SK-N-SH (cell line): ENCODE data around the gene ZNF627. TPM values are rescaled to one million over a fixed set of nuclear protein-coding genes. Genes with fewer than 3 reads are reported as not detected.

Source experiments
- CTCF ChIA-PET: fragments of 300-600, 350-600 bp; formaldehyde crosslinking; extraction: SDS; loops from one replicate; lab custom pipeline; 2021; lab: Yijun Ruan, JAX
- POLR2A ChIA-PET: fragments of 350-600 bp; sonication (Branson Sonifier 250); formaldehyde crosslinking; extraction: SDS; loops from one replicate; lab custom pipeline; 2020; ENCODE audit warnings: antibody characterized with exemption, inconsistent platforms; lab: Yijun Ruan, JAX
- DNase-seq: peaks from one replicate; pipeline ENCODE4 v3.0.0; 2012
- H2AFZ ChIP-seq: fragments of 200-600 bp; sonication (generic); 2 replicates; pipeline ENCODE4 v1.8.1; 2016; ENCODE audit warnings: antibody characterized with exemption, mild to moderate bottlenecking, low read depth
- H3F3A ChIP-seq: fragments of 200-600 bp; sonication (generic); replicated peaks from 2 replicates; pipeline ENCODE3; 2016; ENCODE audit warnings: antibody characterized with exemption, mild to moderate bottlenecking; ENCODE audit not compliant: insufficient read depth
- H3K27ac ChIP-seq, 2 experiments: fragments of 200-500 bp in 1 of 2; fragments of 200-600 bp in 1 of 2; sonication (Bioruptor generic) in 1 of 2; sonication (generic), shearing (Covaris generic) in 1 of 2; 2 replicates each; pipeline versions ENCODE4 v1.5.1 to v1.6.1; 2014 to 2016; ENCODE audit warnings: low read depth in 2 of 2, inconsistent platforms in 1 of 2, low read length in 1 of 2, mild to moderate bottlenecking in 1 of 2, mixed read lengths in 1 of 2
- H3K27me3 ChIP-seq: fragments of 200-600 bp; sonication (generic), shearing (Covaris generic); 2 replicates; pipeline ENCODE4 v1.6.1; 2016; ENCODE audit warnings: mixed run types; ENCODE audit not compliant: insufficient read depth
- H3K36me3 ChIP-seq, 2 experiments: fragments of 200-500 bp in 1 of 2; fragments of 200-600 bp in 1 of 2; sonication (Bioruptor generic) in 1 of 2; sonication (generic) in 1 of 2; replicated peaks in 1 of 2; 2 replicates each; pipeline versions ENCODE3 to v1.5.1; 2014 to 2016; ENCODE audit warnings: low read length in 1 of 2, mild to moderate bottlenecking in 1 of 2; ENCODE audit not compliant: insufficient read depth in 2 of 2, control insufficient read depth in 1 of 2
- H3K4me1 ChIP-seq, 2 experiments: fragments of 200-500 bp in 1 of 2; fragments of 200-600 bp in 1 of 2; sonication (Bioruptor generic) in 1 of 2; sonication (generic), shearing (Covaris generic) in 1 of 2; 2 replicates each; pipeline versions ENCODE4 v1.5.1 to v1.6.1; 2014 to 2016; ENCODE audit warnings: low read depth in 1 of 2, low read length in 1 of 2, mixed run types in 1 of 2; ENCODE audit not compliant: insufficient read depth in 2 of 2, control insufficient read depth in 1 of 2
- H3K4me2 ChIP-seq: fragments of 200-600 bp; sonication (generic), shearing (Covaris generic); 2 replicates; pipeline ENCODE4 v1.6.1; 2017; ENCODE audit warnings: mixed run types
- H3K4me3 ChIP-seq, 2 experiments: fragments of 200-500 bp in 1 of 2; fragments of 200-600 bp in 1 of 2; sonication (Bioruptor generic) in 1 of 2; sonication (generic), shearing (Covaris generic) in 1 of 2; 2 replicates each; pipeline versions ENCODE4 v1.5.1 to v1.8.1; 2014 to 2016; ENCODE audit warnings: low read depth in 2 of 2, inconsistent platforms in 1 of 2, low read length in 1 of 2, mild to moderate bottlenecking in 1 of 2, mixed read lengths in 1 of 2, moderate library complexity in 1 of 2
- H3K79me2 ChIP-seq: fragments of 200-600 bp; sonication (generic); 2 replicates; pipeline ENCODE4 v1.8.1; 2017; ENCODE audit warnings: mild to moderate bottlenecking; ENCODE audit not compliant: insufficient read depth
- H3K9ac ChIP-seq: fragments of 200-600 bp; sonication (generic); 2 replicates; pipeline ENCODE4 v1.6.1; 2017; ENCODE audit warnings: mixed run types
- H3K9me2 ChIP-seq: fragments of 200-600 bp; sonication (generic); 2 replicates; pipeline ENCODE4 v1.6.1; 2017; ENCODE audit warnings: mixed run types
- H3K9me3 ChIP-seq: fragments of 200-600 bp; sonication (generic); 2 replicates; pipeline ENCODE4 v1.6.1; 2017; ENCODE audit warnings: mixed run types, mild to moderate bottlenecking, moderate library complexity
- H4K20me1 ChIP-seq: fragments of 200-600 bp; sonication (generic); 2 replicates; pipeline ENCODE4 v1.6.1; 2017; ENCODE audit warnings: mild to moderate bottlenecking, mixed run types; ENCODE audit not compliant: insufficient read depth
- CHD2 ChIP-seq: fragments of 150-350 bp; IDR thresholded peaks from 2 replicates; pipeline ENCODE4 v1.6.1; 2018; ENCODE audit warnings: low read length; ENCODE audit not compliant: partially characterized antibody
- CTCF ChIP-seq: fragments of 200-600 bp; sonication (generic); IDR thresholded peaks from 2 replicates; pipeline ENCODE4 v1.6.1; 2017; ENCODE audit warnings: antibody characterized with exemption, mild to moderate bottlenecking, moderate library complexity
- ELF1 ChIP-seq: IDR thresholded peaks from 2 replicates; pipeline ENCODE4 v1.4.0; 2012
- EP300 ChIP-seq, 2 experiments: IDR thresholded peaks; 2 replicates each; pipeline versions ENCODE4 v1.4.0 to v1.6.1; 2012; ENCODE audit warnings: borderline replicate concordance in 1 of 2, low read depth in 1 of 2, low read length in 1 of 2
- EZH2phosphoT487 ChIP-seq: fragments of 200-600 bp; sonication (generic); IDR thresholded peaks from 2 replicates; pipeline ENCODE4 v1.6.1; 2017; ENCODE audit warnings: low read depth, mixed run types, mild to moderate bottlenecking, antibody characterized with exemption, moderate library complexity, borderline replicate concordance
- FOSL2 ChIP-seq: IDR thresholded peaks from 2 replicates; pipeline ENCODE4 v1.4.0; 2012; ENCODE audit warnings: low read depth, mild to moderate bottlenecking, moderate library complexity, borderline replicate concordance
- FOXJ3 ChIP-seq: sonication (generic); formaldehyde crosslinking; IDR thresholded peaks from 2 replicates; pipeline ENCODE4 v1.5.1; 2020; ENCODE audit warnings: mild to moderate bottlenecking, missing genetic modification reagents
- FOXM1 ChIP-seq: IDR thresholded peaks from 2 replicates; pipeline ENCODE4 v1.4.0; 2012; ENCODE audit warnings: low read depth, mild to moderate bottlenecking
- GABPA ChIP-seq: IDR thresholded peaks from 2 replicates; pipeline ENCODE4 v1.4.0; 2012; ENCODE audit warnings: low read depth, mild to moderate bottlenecking
- GATA2 ChIP-seq: sonication (generic); formaldehyde crosslinking; IDR thresholded peaks from 2 replicates; pipeline ENCODE4 v1.5.0; 2020; ENCODE audit warnings: mild to moderate bottlenecking, missing genetic modification reagents
- MAX ChIP-seq: IDR thresholded peaks from 2 replicates; pipeline ENCODE4 v1.4.0; 2012; ENCODE audit warnings: low read depth
- MEF2A ChIP-seq: IDR thresholded peaks from 2 replicates; pipeline ENCODE4 v1.4.0; 2012; ENCODE audit warnings: low read depth, borderline replicate concordance
- MXI1 ChIP-seq: IDR thresholded peaks from 2 replicates; pipeline ENCODE4 v1.6.1; 2012; ENCODE audit warnings: mild to moderate bottlenecking, low read depth, low read length, improper control_type of control experiment
- PBX3 ChIP-seq: IDR thresholded peaks from 2 replicates; pipeline ENCODE4; 2012
- POLR2AphosphoS5 ChIP-seq: IDR thresholded peaks from 2 replicates; pipeline ENCODE4 v1.6.1; 2012; ENCODE audit warnings: low read depth, low read length
- RCOR1 ChIP-seq: fragments of 150-350 bp; IDR thresholded peaks from 2 replicates; pipeline ENCODE4 v1.6.1; 2017; ENCODE audit warnings: antibody characterized with exemption, low read length
- RFX5 ChIP-seq: IDR thresholded peaks from 2 replicates; pipeline ENCODE4 v1.6.1; 2012; ENCODE audit warnings: mild to moderate bottlenecking, improper control_type of control experiment, low read length
- SMC3 ChIP-seq: IDR thresholded peaks from 2 replicates; pipeline ENCODE4 v1.6.1; 2012; ENCODE audit warnings: low read depth, low read length, improper control_type of control experiment
- TAF1 ChIP-seq: IDR thresholded peaks from 2 replicates; pipeline ENCODE4 v1.6.1; 2012; ENCODE audit warnings: low read depth, mild to moderate bottlenecking, low read length, moderate library complexity, borderline replicate concordance
- TEAD4 ChIP-seq: IDR thresholded peaks from 2 replicates; pipeline ENCODE4 v1.4.0; 2012; ENCODE audit warnings: mild to moderate bottlenecking, borderline replicate concordance; ENCODE audit not compliant: insufficient read depth
- USF2 ChIP-seq: fragments of 150-350 bp; IDR thresholded peaks from 2 replicates; pipeline ENCODE4 v1.6.1; 2017; ENCODE audit warnings: antibody characterized with exemption, low read length, low read depth, borderline replicate concordance
- YY1 ChIP-seq: IDR thresholded peaks from 2 replicates; pipeline ENCODE4 v1.4.0; 2012; ENCODE audit warnings: low read depth, mild to moderate bottlenecking
- WGBS: methylation state at CpG from one replicate; pipeline ENCODE4 v1.1.6; 2017; ENCODE audit warnings: low lambda C conversion rate; 5-methylcytosine and 5-hydroxymethylcytosine counted together
- polyA plus RNA-seq, 3 experiments: library from polyadenylated mRNA; depleted of rRNA; stranded (reverse); fragments of >200 nt; gene quantifications; 2 replicates each; pipeline ENCODE4 v1.2.3, GENCODE V29; 2012

The ZNF627 gene
- polyA plus RNA-seq, 1 of the 3 experiments (the other 2 are of a cell fraction): 5.8 TPM

GRCh38 chr19:11662278-11662677 is 65.0 kb downstream of the ZNF627 start:
- H3F3A ChIP-seq: no peaks in the 10 kb centered on the region
- TF ChIP-seq TAF1 (no peak), TEAD4 (no peak), CHD2 (no peak), CTCF (no peak), MEF2A (no peak), MAX (no peak), GATA2 (CRISPR knock-in tag) (no peak), MXI1 (no peak), GABPA (no peak), RCOR1 (no peak), FOXJ3 (no peak), EP300 (IDR thresholded peaks at IDR 0.05; ENCODE audit: borderline replicate concordance in 1 of 2, low read depth in 1 of 2, low read length in 1 of 2) (no peak), RFX5 (no peak), PBX3 (no peak), FOSL2 (no peak)
- TF ChIP-seq, all 33 proteins: peak for 0
- ChIA-PET POLR2A (no interaction called here), CTCF (no interaction called here)
- Histone ChIP-seq H3K9me3 (no peaks in the 10 kb centered on the region), H3K9me2 (no peaks in the 10 kb centered on the region), H2AFZ (no peak overlapping the region), H3K9ac (no peak overlapping the region), H3K4me3 (no peak overlapping the region), H3K27me3 (no peaks in the 10 kb centered on the region), H3K27ac (no peak overlapping the region), H3K79me2 (no peaks in the 10 kb centered on the region), H4K20me1 (no peaks in the 10 kb centered on the region), H3K4me1 (no peaks in the 10 kb centered on the region), H3K36me3 (no peaks in the 10 kb centered on the region), H3K4me2 (no peak overlapping the region)
- DNase-seq: no peak
- WGBS: 92% methylated on average over 30 of the region's 30 CpGs

- no peak for DNase-seq
- Histone ChIP-seq H2AFZ (no peak overlapping the region), H3K4me3 (no peak overlapping the region), H3K27me3 (no peaks in the 10 kb centered on the region), H3K27ac (no peak overlapping the region), H3K4me1 (no peaks in the 10 kb centered on the region), H3K9ac (no peak overlapping the region), H3K79me2 (no peaks in the 10 kb centered on the region), H3F3A (no peaks in the 10 kb centered on the region), H3K36me3 (no peaks in the 10 kb centered on the region), H3K9me3 (no peaks in the 10 kb centered on the region), H3K9me2 (no peaks in the 10 kb centered on the region), H4K20me1 (no peaks in the 10 kb centered on the region), H3K4me2 (no peak overlapping the region)
- POLR2A ChIA-PET: no interaction called here
- WGBS: 74% methylated on average over 8 of the region's 8 CpGs
- CTCF ChIA-PET: no interaction called here
- TF ChIP-seq GATA2 (CRISPR knock-in tag) (no peak), ELF1 (no peak), POLR2AphosphoS5 (no peak), TEAD4 (no peak), EP300 (IDR thresholded peaks at IDR 0.05; ENCODE audit: borderline replicate concordance in 1 of 2, low read depth in 1 of 2, low read length in 1 of 2) (no peak), PBX3 (no peak), EZH2phosphoT487 (no peak), FOXM1 (no peak), SMC3 (no peak), USF2 (no peak), YY1 (no peak)
Observed at GRCh38 chr19:11663181-11663591, 65.9 kb downstream of the ZNF627 start.
